HepG2 (cell line): ENCODE measurements around the gene RGS8. TPM values are rescaled to one million over a fixed set of nuclear protein-coding genes. Genes with fewer than 3 reads are reported as not detected.

Experiments
- ATAC-seq: fragments of 200-7000 bp; cut with Tn5 transposase; 3 replicates; pipeline ENCODE4 v1.9.1; 2020; ENCODE audit warnings: mild to moderate bottlenecking, moderate library complexity
- BruUV-seq: library from RNA; stranded (reverse); fragments of 400-500 nt; replicated peaks from 2 replicates; lab custom pipeline; 2021; lab: Mats Ljungman, UMichigan
- CTCF ChIA-PET: fragments of 300-600 bp; formaldehyde crosslinking; extraction: SDS; loops from one replicate; lab custom pipeline; 2021; ENCODE audit warnings: low total read pairs, inconsistent platforms, low intra/inter-chr PET ratio; lab: Yijun Ruan, JAX
- POLR2A ChIA-PET: fragments of 350-600 bp; sonication (Branson Sonifier 250); formaldehyde crosslinking; loops from one replicate; lab custom pipeline; 2020; ENCODE audit warnings: antibody characterized with exemption, inconsistent platforms; lab: Yijun Ruan, JAX
- DNase-seq: peaks from one replicate; pipeline ENCODE4 v3.0.0-alpha.2; 2015; ENCODE audit warnings: low spot score
- FAIRE-seq: peaks from 3 replicates; lab custom pipeline; 2011; peaks lifted over from hg19 to GRCh38; lab: Jason Lieb, UNC
- H2AFZ ChIP-seq: one replicate; pipeline ENCODE4 v1.6.1; 2011; ENCODE audit warnings: low read length, inconsistent platforms
- H3K27ac ChIP-seq: fragments of 300-600 bp; 3 replicates; pipeline ENCODE4 v1.8.0; 2011; ENCODE audit warnings: mixed run types, mild to moderate bottlenecking, mixed read lengths, low read length, inconsistent platforms; ENCODE audit not compliant: insufficient read depth; ENCODE audit errors: extremely low read length
- H3K27me3 ChIP-seq, 2 experiments: fragments of 200-600 bp in 1 of 2; 2 replicates in 1 of 2; 3 replicates in 1 of 2; pipeline versions ENCODE4 v1.6.0 to v1.8.0; 2011; ENCODE audit warnings: low read length in 2 of 2, mild to moderate bottlenecking in 2 of 2, moderate library complexity in 2 of 2, inconsistent platforms in 1 of 2; ENCODE audit not compliant: insufficient read depth in 2 of 2, control insufficient read depth in 1 of 2
- H3K36me3 ChIP-seq, 2 experiments: fragments of 200-600 bp in 1 of 2; replicated peaks in 1 of 2; 2 replicates in 1 of 2; 3 replicates in 1 of 2; pipeline versions ENCODE4 v1.5.1 to v1.8.0; 2011; ENCODE audit warnings: low read length in 2 of 2, inconsistent platforms in 1 of 2; ENCODE audit not compliant: insufficient read depth in 2 of 2, control insufficient read depth in 1 of 2
- H3K4me1 ChIP-seq: 2 replicates; pipeline ENCODE4 v1.5.1; 2012; ENCODE audit warnings: low read length, inconsistent platforms; ENCODE audit not compliant: insufficient read depth
- H3K4me2 ChIP-seq: 2 replicates; pipeline ENCODE4 v1.6.0; 2011; ENCODE audit warnings: low read depth, low read length, inconsistent platforms
- H3K4me3 ChIP-seq, 3 experiments: fragments of 200-600 bp in 1 of 3; sonication (generic), shearing (Covaris generic) in 1 of 3; replicated peaks in 1 of 3; 2 replicates each; pipeline ENCODE4 v1.5.1; 2011 to 2016; ENCODE audit warnings: low read length in 3 of 3, inconsistent platforms in 2 of 3, low read depth in 2 of 3, mild to moderate bottlenecking in 2 of 3, control low read depth in 1 of 3, mixed read lengths in 1 of 3; ENCODE audit not compliant: insufficient read depth in 1 of 3
- H3K79me2 ChIP-seq: one replicate; pipeline ENCODE4 v1.6.1; 2011; ENCODE audit warnings: low read length, inconsistent platforms; ENCODE audit not compliant: insufficient read depth
- H3K9ac ChIP-seq: 2 replicates; pipeline ENCODE4 v1.6.0; 2011; ENCODE audit warnings: mild to moderate bottlenecking, low read depth, low read length, inconsistent platforms; ENCODE audit not compliant: insufficient read depth
- H3K9me3 ChIP-seq: 2 replicates; pipeline ENCODE4 v1.5.1; 2012; ENCODE audit warnings: mild to moderate bottlenecking, low read length
- H4K20me1 ChIP-seq: 2 replicates; pipeline ENCODE4 v1.6.0; 2011; ENCODE audit warnings: inconsistent platforms, mild to moderate bottlenecking, low read length, moderate library complexity; ENCODE audit not compliant: insufficient read depth
- CAMTA2 ChIP-seq: sonication (generic); formaldehyde crosslinking; IDR thresholded peaks from 2 replicates; pipeline ENCODE4 v1.4.0; 2020; ENCODE audit warnings: mild to moderate bottlenecking, missing genetic modification reagents, borderline replicate concordance
- CCAR2 ChIP-seq: fragments of 200-400 bp; formaldehyde crosslinking; optimal IDR thresholded peaks from 2 replicates; pipeline ENCODE3; 2018; ENCODE audit warnings: low read depth, mild to moderate bottlenecking, low read length, moderate library complexity
- MAFG ChIP-seq: sonication (generic); formaldehyde crosslinking; IDR thresholded peaks from 2 replicates; pipeline ENCODE4 v1.5.1; 2020; ENCODE audit warnings: mild to moderate bottlenecking, missing genetic modification reagents
- MEIS2 ChIP-seq: sonication (generic); formaldehyde crosslinking; IDR thresholded peaks from 2 replicates; pipeline ENCODE4 v1.9.0; 2021; ENCODE audit warnings: mild to moderate bottlenecking, missing genetic modification reagents
- PHF8 ChIP-seq: sonication (generic); formaldehyde crosslinking; IDR thresholded peaks from 2 replicates; pipeline ENCODE4 v1.5.0; 2020; ENCODE audit warnings: missing genetic modification reagents
- SMAD1 ChIP-seq: sonication (generic); formaldehyde crosslinking; IDR thresholded peaks from 2 replicates; pipeline ENCODE4 v1.4.0; 2020; ENCODE audit warnings: missing genetic modification reagents, low read depth, mild to moderate bottlenecking, borderline replicate concordance
- TFE3 ChIP-seq: IDR thresholded peaks from 2 replicates; pipeline ENCODE4 v1.6.1; 2016
- ZMYM4 ChIP-seq: sonication (generic); formaldehyde crosslinking; IDR thresholded peaks from 2 replicates; pipeline ENCODE4 v1.8.1; 2023; ENCODE audit warnings: mild to moderate bottlenecking, missing genetic modification reagents
- ZNF20 ChIP-seq: sonication (generic); formaldehyde crosslinking; IDR thresholded peaks from 2 replicates; pipeline ENCODE4 v1.4.0; 2020; ENCODE audit warnings: mild to moderate bottlenecking, moderate library complexity, missing genetic modification reagents
- ZNF724P ChIP-seq: sonication (generic); formaldehyde crosslinking; IDR thresholded peaks from 2 replicates; pipeline ENCODE4 v1.8.0; 2022; ENCODE audit warnings: missing genetic modification reagents, borderline replicate concordance
- WGBS: methylation state at CpG from one replicate; pipeline ENCODE4 v1.1.6; 2017; ENCODE audit warnings: low lambda C conversion rate; 5-methylcytosine and 5-hydroxymethylcytosine counted together
- in situ Hi-C: cut with HindIII; loops from 2 replicates; pipeline ENCODE4 v1.10.0; 2017; ENCODE audit warnings: low pct_unique_long_range_greater_than_20kb; ENCODE audit not compliant: extremely low pct_ligation_motif_present
- intact Hi-C: fragments of 100-400 bp; cut with micrococcal nuclease; formaldehyde crosslinking; loops from one replicate; pipeline ENCODE4 v1.10.0; 2022; ENCODE audit not compliant: unreplicated experiment
- polyA plus RNA-seq, 8 experiments: library from polyadenylated mRNA; depleted of rRNA in 3 of 8; stranded (reverse) in 7 of 8; unstranded in 1 of 8; fragments of >200 nt; fragmentation: Illumina TruSeq in 4 of 8; extraction: Trizol in 4 of 8; gene quantifications; 2 replicates each; pipeline versions ENCODE4 v1.2.1 to v1.2.3, GENCODE V29; 2011 to 2016; ENCODE audit warnings: low read depth in 4 of 8, missing spikeins in 1 of 8, mixed read lengths in 1 of 8; ENCODE audit not compliant: insufficient read depth in 1 of 8
- total RNA-seq, 5 experiments: library from RNA; depleted of rRNA; stranded (reverse); fragments of >200 nt; fragmentation: Illumina TruSeq; extraction: Trizol; gene quantifications; 2 replicates each; pipeline ENCODE4 v1.2.3, GENCODE V29; 2016; ENCODE audit warnings: low read depth in 1 of 5

The RGS8 gene
- total and polyA plus RNA-seq, 2 of the 13 experiments (the other 11 are each of a cell fraction or from before 2014, with no cell fraction given) = not detected

DNA sequence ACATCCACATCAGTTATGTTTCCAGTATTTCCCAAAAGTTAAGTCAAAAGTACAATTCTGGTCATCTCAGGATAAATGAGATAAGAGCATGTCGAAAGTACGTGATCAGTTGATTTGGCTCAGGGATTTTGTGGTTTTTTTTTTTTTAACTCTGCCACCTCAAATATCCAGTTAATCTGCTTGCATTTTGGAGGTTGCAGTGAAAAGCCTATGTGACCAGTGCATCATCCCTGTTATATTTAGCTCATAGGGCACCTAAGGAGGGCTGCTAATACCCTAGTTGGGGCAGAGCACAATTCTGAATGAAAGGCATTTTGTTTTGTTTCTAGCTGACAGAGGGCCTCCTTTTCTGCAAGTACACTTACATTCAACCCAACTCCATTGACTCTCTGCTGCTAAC is 48.5 kb downstream of the RGS8 start:
- Histone ChIP-seq H4K20me1 (no peaks in the 10 kb centered on the region), H3K9me3 (no peaks in the 10 kb centered on the region), H3K9ac (no peak overlapping the region), H3K27me3 (peaks cover 0 to 10% of the 10 kb centered on the region in 2 experiments; a peak in 1 of 5 replicates), H3K4me1 (no peaks in the 10 kb centered on the region), H2AFZ (no peak overlapping the region), H3K79me2 (no peaks in the 10 kb centered on the region), H3K36me3 (no peaks in the 10 kb centered on the region), H3K4me2 (no peak overlapping the region), H3K4me3 (no peak overlapping the region), H3K27ac (no peak overlapping the region)
- WGBS = 14% methylated on average over 2 of the region's 2 CpGs
- DNase-seq (no peak), FAIRE-seq (no peak), ATAC-seq (no peak)
- intact Hi-C loops = loop anchor here (10.0 kb wide), 1 partner anchor 1469 kb away; no protein-coding TSS in a partner anchor
- ChIA-PET POLR2A (no interaction called here), CTCF (no interaction called here)
- BruUV-seq = no TSS peak
- in situ Hi-C loops = no loop called here
- TF ChIP-seq ZNF20 (CRISPR knock-in tag) = no peak
- no peak for TF ChIP-seq ZMYM4 (CRISPR knock-in tag)
- no peak for TF ChIP-seq MAFG (CRISPR knock-in tag)
- no peak for TF ChIP-seq PHF8 (CRISPR knock-in tag)
- no peak for TF ChIP-seq CCAR2
- no peak for TF ChIP-seq MEIS2 (CRISPR knock-in tag)
- TF ChIP-seq TFE3 (CRISPR knock-in tag) = no peak
- TF ChIP-seq ZNF724P (CRISPR knock-in tag) = no peak
- no peak for TF ChIP-seq CAMTA2
- TF ChIP-seq SMAD1 (CRISPR knock-in tag) = no peak

Other genes with a start within 250 kb of the RGS8 start
- gene RGSL1, start 234.4 kb downstream of the RGS8 start, total RNA-seq (2016; rRNA removed; fragmentation: Illumina TruSeq; extraction: Trizol) = not detected in 2 replicates
- gene RGSL1, start 234.4 kb downstream of the RGS8 start, polyA plus RNA-seq (2011; rRNA removed) = not detected in 2 replicates
- gene RNASEL, start 95.3 kb downstream of the RGS8 start, total RNA-seq (2016; rRNA removed; fragmentation: Illumina TruSeq; extraction: Trizol) = 0.13 and 0.20 TPM in 2 replicates
- 0.05 and 0.16 TPM in 2 replicates for gene RNASEL, start 95.3 kb downstream of the RGS8 start, polyA plus RNA-seq (2011; rRNA removed)
- gene RGS16, start 80.2 kb downstream of the RGS8 start, total RNA-seq (2016; rRNA removed; fragmentation: Illumina TruSeq; extraction: Trizol) = not detected in 2 replicates
- gene RGS16, start 80.2 kb downstream of the RGS8 start, polyA plus RNA-seq (2011; rRNA removed) = not detected in 2 replicates
- gene NPL, start 105.2 kb upstream of the RGS8 start, total RNA-seq (2016; rRNA removed; fragmentation: Illumina TruSeq; extraction: Trizol) = 0.04 TPM in 1 of 2 replicates, not detected in the other
- gene NPL, start 105.2 kb upstream of the RGS8 start, polyA plus RNA-seq (2011; rRNA removed) = 0.03 and 0.07 TPM in 2 replicates
- gene DHX9, start 154.8 kb upstream of the RGS8 start, total RNA-seq (2016; rRNA removed; fragmentation: Illumina TruSeq; extraction: Trizol) = 211 and 292 TPM in 2 replicates
- gene DHX9, start 154.8 kb upstream of the RGS8 start, polyA plus RNA-seq (2011; rRNA removed) = 73.0 and 84.8 TPM in 2 replicates